ENCODE measurements around the gene ICAM3.
"Not testable (repeated sequence)": the region's sequence is repeated elsewhere in the genome, so short reads cannot be mapped to it uniquely, and the experiment has no call there.

ICAM3 gene

GRCh38 chr19:10339380-10339960, at the start of gene ICAM3:
Gene ICAM3 (minus strand): TSS chr19:10339624. CDS start chr19:10339614, 10 bp downstream.
- DNase-seq (peak; percentile 83), ATAC-seq (peak; percentile 95)

GRCh38 chr19:10388957-10389356, 49.5 kb upstream of the ICAM3 start:
- peak; percentile 90 for DNase-seq
- peak; percentile 45 for ATAC-seq

GRCh38 chr19:10384580-10384979, 45.2 kb upstream of the ICAM3 start:
- ATAC-seq (no peak), DNase-seq (no peak)

- not testable (repeated sequence) for DNase-seq, ATAC-seq
These were observed 43.7 kb upstream of the ICAM3 start for GRCh38 chr19:10383223-10383499.

- ATAC-seq: peak; percentile 99
These were observed 41.1 kb upstream of the ICAM3 start, which contains the start of gene TYK2 for GRCh38 chr19:10380313-10381102. Gene TYK2 (minus strand): TSS chr19:10380572. CDS start chr19:10378406, 2,166 bp downstream.

GRCh38 chr19:10379880-10380312, 40.5 kb upstream of the ICAM3 start:
- ATAC-seq: no peak

More at GRCh38 chr19:10380313-10381102, 41.1 kb upstream of the ICAM3 start, which contains the start of gene TYK2:
- DNase-seq: peak; percentile 97

GRCh38 chr19:10378124-10378523, 38.7 kb upstream of the ICAM3 start:
- no peak for DNase-seq
- ATAC-seq: no peak

More at GRCh38 chr19:10379880-10380312, 40.5 kb upstream of the ICAM3 start:
- DNase-seq: no peak

GRCh38 chr19:10377140-10377640, 37.8 kb upstream of the ICAM3 start:
- not testable (repeated sequence) for DNase-seq, ATAC-seq

GRCh38 chr19:10374931-10375330, 35.5 kb upstream of the ICAM3 start:
- ATAC-seq: no peak
- no peak for DNase-seq

- ATAC-seq: no peak
- DNase-seq: no peak
These were observed 33.3 kb upstream of the ICAM3 start for GRCh38 chr19:10372690-10373089.

- peak; percentile 14 for DNase-seq
- ATAC-seq: peak; percentile 47
These were observed 28.8 kb upstream of the ICAM3 start for GRCh38 chr19:10368101-10368803.

GRCh38 chr19:10366950-10367512, 27.6 kb upstream of the ICAM3 start:
- DNase-seq, ATAC-seq: not testable (repeated sequence)

GRCh38 chr19:10365518-10365917, 26.1 kb upstream of the ICAM3 start:
- DNase-seq (no peak), ATAC-seq (no peak)

- no peak for DNase-seq
- ATAC-seq: no peak
These were observed 25.2 kb upstream of the ICAM3 start for GRCh38 chr19:10364644-10365043.

GRCh38 chr19:10363789-10364281, 24.4 kb upstream of the ICAM3 start:
- ATAC-seq: peak; percentile 37
- no peak for DNase-seq

- DNase-seq: no peak
- ATAC-seq: no peak
These were observed 22.8 kb upstream of the ICAM3 start for GRCh38 chr19:10362259-10362658.

GRCh38 chr19:10361569-10362011, 22.2 kb upstream of the ICAM3 start:
- no peak for ATAC-seq
- DNase-seq: no peak

- ATAC-seq (no peak), DNase-seq (no peak)
These were observed 17.0 kb upstream of the ICAM3 start for GRCh38 chr19:10356431-10356830.

GRCh38 chr19:10353793-10354391, 14.5 kb upstream of the ICAM3 start:
- ATAC-seq (peak; percentile 44), DNase-seq (peak; percentile 70)

GRCh38 chr19:10352764-10353671, 13.6 kb upstream of the ICAM3 start:
- no peak for ATAC-seq
- no peak for DNase-seq

- DNase-seq (no peak), ATAC-seq (no peak)
These were observed 7.1 kb upstream of the ICAM3 start for GRCh38 chr19:10346509-10346908.
